ENCODE measurements around the gene STX12.
A peak's percentile ranks its signal among the peaks of the same experiment; 100 is the strongest.

STX12 gene

DNA sequence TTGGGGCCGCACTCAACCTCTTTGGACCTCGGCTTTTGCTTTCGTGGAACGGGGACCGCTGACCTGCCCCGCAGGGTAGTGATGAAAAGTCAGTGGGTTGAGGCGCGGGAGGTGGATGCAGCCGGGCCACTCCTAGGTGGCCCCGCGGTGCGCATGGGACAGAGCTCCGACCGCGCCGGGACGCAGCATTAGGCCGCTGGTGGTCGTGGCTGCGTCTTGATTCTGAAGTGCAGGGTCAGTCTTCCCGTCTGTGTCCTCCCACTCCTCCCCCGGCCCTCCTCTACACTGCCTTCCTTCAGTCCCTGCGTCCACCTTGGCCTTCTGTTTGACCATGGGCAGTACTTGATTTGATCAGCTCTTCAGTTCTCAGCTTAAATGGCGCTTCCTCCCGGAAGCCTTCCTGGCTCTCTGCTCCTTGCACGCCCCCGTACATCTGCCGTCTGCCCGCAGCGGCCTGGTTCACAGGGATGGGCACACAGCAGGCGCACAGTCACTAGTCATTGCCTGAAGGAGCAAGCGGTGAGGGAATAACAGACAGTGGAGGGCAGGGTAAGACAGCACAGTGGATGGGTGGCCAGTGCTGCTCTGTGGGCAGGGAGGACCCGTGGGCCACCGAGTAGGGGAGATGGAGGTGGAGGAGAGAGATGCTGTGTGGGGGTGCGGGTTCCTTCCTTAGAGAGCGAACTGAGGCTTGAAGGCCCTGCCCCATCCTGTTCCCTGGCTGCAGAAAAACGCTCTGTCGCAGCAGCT lies 100.0 kb downstream of the STX12 start:
- peaks cover 6% of the 10 kb centered on the region for H3K36me3 Mint-ChIP-seq
- peak overlapping the region; percentile 100 for H3K27ac Mint-ChIP-seq
- H3K4me1 Mint-ChIP-seq, result peaks cover 38% of the 10 kb centered on the region
- DNase-seq (ENCODE audit: low spot score in 2 of 2) (no peak), ATAC-seq (ENCODE audit: low read depth) (no peak)
- peak overlapping the region; percentile 98 for H3K4me3 Mint-ChIP-seq
- H3K27me3 Mint-ChIP-seq, result no peaks in the 10 kb centered on the region
- no peaks in the 10 kb centered on the region for H3K9me3 Mint-ChIP-seq

DNA sequence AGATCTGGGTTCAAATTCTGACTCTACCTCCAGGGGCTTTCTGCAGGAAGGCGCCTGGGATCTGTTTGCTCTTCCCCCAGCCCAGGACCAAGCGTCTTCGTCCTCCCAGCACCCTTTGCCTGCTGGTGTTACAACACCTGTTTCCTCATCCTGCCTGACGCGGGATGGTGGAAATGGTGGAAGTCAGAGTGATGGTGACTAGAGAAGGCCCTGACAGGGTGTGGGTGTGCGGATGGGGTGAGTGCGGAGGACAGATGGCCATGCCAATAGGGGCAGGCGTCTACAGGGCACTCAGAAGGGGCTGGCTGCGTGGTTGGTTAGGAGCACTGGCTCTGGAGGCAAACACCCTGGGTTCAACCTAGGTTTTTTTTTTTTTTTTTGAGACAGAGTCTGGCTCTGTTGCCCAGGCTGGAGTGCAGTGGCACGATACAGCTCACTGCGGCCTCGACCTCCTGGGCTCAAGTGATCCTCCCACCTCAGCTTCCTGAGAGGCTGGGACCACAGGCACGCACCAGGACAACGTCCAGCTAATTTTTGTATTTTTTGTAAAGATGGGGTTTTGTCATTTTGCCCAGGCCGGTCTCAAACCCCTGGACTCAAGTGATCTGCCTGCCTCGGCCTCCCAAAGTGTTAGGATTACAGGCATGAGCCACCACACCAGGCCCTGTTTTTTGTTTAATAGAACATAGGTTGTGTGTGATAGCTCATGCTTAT lies 100.8 kb downstream of the STX12 start:
- Mint-ChIP-seq H3K4me3 (peak overlapping the region; percentile 98), H3K27me3 (no peaks in the 10 kb centered on the region), H3K27ac (peak overlapping the region; percentile 100), H3K36me3 (peaks cover 14% of the 10 kb centered on the region), H3K9me3 (no peaks in the 10 kb centered on the region), H3K4me1 (peaks cover 41% of the 10 kb centered on the region)
- no peak for DNase-seq (ENCODE audit: low spot score in 2 of 2)
- no peak for ATAC-seq (ENCODE audit: low read depth)

All from memory B cell (primary cell).